DMS 273 (cell line): ENCODE results near the gene CD7.
A peak's percentile ranks its signal among the peaks of the same experiment; 100 is the strongest.

Experiments
- DNase-seq: peaks from one replicate; lab custom pipeline; 2025; ENCODE audit not compliant: unreplicated experiment; lab: John Stamatoyannopoulos, UW

Gene CD7

DNA sequence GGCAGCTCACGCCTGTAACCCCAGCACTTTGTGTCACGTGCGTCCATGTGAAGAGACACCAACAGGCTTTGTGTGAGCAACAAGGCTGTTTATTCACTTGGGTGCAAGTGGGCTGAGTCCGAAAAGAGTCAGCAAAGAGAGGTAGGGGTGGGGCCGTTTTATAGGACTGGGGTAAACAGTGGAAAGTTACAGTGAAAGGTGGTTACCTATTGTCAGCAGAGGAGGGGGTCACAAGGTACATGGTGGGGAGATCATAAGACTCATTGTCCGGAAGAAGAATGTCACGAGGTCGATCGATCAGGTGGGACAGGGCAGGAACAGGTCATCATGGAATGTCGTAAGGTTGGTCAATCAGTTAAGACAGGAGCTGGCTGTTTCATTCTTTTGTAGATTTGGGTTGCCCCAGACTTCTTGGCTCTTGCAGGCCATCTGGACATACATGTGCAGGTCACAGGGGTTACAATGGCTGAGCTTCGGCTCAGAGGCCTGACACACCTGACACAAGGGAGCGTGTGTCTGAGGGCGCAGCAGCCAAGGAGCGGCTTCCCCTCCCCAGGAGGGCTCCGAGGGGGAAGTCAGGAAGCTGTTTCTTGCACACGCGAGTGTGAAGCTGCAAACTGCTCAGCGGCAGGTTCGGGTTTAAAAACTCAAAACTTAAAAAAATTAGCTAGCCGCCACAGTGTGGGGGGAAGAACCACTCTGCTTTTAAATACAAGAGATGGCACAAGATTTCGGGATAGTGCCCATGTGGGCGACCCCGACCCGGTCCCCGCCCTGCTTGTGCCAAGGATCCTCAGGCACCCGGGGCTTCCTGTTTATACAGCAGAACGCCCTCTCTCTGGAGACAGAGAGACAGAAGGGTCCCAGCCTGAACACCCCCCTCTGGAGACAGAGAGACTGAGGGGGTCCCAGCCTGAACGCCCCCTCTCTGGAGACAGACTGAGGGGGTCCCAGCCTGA, 29.2 kb upstream of the CD7 start:
- no peak for DNase-seq

DNA sequence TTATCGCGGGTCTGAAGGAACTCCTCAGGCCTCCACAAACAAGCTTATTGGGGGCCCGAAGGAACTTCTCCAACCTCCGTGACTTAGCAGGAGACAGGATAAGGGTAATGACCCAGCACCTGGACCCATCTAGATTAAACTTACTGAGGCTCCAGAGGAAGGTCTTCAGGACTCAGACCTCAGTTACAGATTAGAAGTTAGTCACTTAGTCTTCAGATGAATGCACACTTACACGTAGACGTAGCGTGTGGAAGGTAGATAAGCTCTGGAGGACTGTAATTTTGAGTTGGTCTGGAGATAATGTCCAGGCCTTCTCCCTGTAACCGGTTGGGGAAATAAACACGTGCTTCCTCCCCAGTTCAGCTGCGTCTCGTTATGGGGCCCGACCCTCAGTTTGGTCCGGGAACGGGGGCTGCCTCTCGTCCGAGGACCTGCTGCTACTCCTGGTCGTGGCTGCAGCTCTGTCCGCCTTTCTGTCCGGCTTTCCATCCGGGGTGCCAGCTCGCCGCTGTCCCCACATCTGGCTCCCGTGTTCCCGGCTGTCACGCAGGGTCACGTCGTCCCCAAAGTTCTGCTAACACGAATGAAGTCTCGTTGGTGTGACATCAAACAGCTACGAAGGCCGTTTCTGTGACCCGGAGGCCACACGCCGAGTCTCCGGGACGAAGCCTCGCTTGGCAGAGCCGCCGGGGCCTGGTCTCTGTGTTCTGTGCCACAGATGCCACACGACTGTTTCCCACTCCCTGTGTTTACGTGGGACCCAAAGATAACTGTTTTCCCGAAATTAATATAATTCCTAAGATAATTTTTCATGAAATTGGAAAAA, 28.0 kb upstream of the CD7 start:
- DNase-seq: no peak

DNA sequence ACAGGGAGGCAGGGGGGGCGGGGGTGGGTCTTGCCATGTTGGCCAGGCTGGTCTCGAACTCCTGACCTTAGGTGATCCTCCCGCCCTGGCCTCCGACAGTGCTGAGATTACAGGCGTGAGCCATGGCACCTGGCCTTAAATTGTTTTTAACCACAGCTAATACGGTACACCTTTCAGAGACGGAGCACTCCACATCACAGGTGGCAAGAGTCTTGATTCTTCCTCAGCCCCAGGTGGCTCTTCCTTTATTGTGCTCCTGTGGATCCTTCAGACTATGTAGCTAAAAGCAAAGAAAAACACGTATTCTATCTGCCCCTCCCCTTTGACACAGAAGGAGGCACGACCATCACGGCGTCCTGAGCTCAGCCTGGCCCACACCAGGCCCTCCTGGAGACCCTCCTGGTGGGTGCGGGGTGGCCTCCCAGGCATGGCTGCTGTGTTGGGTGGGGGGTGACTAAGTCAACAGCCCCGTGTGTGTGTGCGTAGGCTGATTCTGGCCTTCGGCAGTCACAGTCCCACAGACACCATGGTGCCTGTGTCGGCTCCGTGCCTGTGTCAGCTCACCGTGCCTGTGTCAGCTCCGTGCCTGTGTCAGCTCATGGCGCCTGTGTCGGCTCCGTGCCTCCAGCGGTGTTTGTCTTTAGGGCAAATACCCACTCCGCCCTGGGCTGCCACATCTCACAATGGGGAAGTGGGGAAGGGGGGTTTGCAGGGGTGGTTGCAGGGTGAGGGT, 26.9 kb upstream of the CD7 start:
- DNase-seq: no peak

DNA sequence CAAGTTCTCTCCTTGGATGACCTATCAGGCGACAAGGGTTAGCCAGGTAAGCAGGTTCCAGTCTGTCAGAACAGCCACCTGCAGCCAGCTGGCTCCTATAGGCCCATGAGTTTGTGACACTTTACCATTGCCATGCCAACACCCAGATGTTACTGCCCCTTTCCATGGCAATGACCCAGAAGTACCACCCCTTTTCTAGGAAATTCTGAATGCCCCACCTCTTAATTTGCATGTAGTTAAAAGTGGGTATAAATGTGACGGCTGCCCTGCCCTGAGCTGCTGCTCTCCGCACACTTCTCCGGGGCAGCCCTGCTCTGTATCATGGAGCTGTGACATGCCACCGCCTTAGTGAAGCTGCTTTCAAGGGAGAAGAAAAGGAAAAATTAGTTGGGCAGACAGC, 26.2 kb upstream of the CD7 start:
- DNase-seq: no peak

DNA sequence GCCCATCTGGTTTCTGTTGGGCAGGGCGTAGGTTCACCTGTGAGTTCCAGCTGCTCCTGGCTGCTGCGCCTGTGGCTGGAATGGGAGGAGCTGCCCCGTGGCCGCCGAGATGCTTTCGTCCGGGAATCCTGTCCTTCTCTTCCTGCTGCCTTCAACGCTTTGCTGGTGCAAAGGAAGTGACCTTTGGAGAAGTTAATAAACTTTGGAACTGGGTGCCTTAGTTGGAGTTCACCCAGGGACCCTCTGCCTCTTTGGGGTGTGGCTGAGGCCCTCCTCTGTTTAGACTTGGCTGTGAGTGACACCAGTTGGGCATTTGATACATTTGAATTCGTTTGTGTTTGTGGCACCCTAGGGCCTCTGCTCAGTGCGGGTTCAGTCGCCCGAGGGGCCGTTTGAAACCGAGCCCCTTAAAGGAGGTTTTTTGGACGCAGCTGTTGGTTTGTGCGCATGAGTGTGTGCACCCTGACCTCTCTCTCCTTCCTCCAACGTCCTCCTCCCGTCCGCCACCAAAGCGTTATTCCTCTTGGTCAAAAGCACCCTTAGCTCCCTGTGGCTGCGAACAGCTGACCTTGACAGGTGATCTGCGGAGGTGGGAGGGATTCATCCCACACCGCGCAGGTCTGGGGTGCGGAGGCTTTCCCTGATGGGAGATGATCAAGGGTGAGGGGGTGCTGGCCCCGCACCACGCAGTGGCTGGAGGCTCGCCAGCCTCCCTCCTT, 25.1 kb upstream of the CD7 start:
- no peak for DNase-seq

DNA sequence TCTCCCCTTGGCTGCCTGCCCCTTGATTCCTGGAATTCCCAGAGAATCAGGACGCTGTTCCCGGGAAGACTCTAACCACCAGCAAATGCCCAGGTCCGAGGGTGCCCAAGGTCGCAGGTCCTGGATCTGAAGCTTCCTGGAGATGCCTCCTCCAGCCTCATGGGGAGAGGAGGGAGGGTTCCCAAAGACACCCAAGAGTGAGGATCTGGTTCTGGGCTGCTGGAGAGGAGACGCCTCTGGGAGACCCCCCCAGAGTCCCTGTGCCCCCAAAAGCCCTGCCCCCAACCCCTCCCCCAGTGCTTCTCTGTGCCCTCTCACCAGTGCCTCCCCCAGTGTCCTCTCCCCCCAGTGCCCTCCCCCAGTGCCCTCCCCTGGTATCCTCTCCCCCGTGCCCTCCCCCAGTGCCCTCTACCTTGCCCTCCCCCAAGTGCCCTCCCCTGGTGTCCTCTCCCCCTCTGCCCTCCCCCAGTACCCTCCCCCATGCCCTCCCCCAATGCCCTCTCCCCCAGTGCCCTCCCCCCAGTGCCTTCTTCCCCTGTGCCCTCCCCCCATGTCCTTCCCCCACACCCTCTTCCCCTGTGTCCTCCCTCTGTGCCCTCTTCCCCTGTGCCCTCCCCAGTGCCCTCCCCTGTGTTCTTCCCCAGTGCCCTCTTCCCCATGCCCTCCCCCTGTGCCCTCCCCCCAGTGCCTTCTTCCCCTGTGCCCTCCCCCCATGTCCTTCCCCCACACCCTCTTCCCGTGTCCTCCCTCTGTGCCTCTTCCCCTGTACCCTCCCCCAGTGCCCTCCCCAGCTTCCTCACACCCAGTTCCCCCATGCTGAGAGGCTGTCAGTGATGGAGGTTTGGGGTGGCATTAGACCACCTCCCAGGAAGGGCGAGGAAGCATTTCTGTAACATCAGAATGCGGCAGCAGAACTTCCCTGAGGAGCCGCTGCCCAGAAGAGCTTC, 22.5 kb upstream of the CD7 start:
- DNase-seq: no peak

DNA sequence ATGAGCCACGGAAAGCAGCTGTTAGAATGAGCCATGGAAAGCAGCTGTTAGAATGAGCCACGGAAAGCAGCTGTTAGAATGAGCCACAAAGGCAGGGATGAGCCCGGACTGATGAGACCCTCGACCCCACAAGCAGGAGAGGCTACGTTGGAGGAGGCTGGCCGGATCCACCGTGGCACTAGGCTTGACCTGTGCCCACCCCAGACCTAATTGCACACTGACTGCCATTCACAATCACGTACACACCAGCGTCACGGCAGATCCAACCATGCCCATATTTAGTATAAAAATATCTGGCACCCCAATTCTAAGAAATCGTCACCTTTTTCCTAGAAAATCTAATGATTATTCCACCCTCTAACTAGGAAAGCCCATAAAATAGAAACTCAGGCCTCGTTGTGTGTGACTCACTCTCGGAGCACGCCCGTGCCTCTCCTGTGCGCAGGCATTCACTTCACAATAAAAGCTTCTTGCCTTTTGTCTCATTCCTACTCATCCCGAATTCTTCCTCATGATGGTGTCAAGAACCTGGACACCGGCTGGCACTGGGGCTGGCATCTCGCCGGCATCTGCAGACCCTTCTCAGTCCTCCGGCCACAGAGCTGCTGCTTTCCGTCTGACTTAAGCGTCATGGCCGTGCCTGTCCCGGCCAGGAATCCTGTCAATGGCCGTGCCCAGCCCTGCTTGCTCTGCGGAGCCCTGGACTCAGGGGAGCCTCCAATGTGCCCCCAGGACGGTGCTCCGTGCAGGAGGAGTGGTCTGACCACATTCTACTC, 21.6 kb upstream of the CD7 start:
- DNase-seq: peak; percentile 66

DNA sequence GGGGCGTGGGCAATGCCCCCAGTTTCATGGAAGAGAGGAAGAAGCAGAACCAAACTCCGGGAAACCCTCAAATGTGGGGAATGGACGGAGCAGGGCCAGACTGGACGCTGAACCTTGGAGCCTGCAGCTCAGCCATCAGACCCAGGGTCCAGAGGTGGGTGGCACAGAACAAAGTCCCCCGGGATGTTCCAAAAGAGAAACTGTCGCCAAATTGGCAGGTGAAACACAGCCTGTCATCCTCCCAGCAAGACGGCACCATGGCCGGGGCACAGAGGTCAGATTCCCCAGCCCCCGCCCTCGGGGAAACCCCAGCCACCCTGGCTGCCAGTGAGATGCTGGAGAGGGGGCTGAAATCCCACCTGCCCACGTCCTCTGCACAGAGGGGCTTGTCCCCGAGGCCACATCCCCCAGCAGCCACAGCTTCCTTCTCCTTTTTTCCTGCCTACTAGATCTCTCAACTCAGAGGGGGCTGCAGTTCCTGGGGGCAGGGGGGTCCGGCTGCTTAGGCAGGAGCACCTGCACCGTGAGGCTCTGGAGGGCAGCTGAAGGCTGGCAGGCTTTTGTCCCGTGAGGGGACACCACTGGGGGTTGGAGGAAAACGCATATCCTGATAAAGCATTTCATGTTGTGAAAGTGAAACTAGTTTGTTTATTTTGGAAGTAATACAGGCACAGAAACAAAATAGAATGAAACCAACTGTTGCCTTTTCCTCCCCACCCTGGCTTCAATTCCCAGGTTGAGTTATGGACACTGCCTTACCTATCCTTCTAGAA, 17.4 kb upstream of the CD7 start:
- DNase-seq: no peak

DNA sequence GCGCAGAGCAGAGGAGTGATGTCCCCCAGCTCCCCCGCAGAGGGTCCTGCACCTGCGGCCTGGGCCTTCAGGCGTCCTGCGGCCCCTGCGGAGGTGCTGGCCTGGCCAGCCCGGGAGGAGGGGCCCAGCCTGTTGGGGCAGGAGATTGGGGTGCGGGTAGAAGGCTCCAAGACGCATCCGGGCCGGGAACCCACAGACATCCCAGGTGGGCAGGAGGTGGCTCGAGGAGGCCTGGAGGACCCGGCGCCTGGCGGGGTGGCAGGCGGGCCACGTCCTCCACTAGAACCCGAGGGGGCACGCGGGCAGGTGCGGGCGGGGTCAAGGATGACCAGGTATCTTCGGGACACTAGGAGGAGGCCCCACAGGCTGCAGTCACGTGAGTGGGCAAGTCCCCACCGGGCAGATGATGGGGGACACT, 16.8 kb upstream of the CD7 start:
- DNase-seq: no peak

DNA sequence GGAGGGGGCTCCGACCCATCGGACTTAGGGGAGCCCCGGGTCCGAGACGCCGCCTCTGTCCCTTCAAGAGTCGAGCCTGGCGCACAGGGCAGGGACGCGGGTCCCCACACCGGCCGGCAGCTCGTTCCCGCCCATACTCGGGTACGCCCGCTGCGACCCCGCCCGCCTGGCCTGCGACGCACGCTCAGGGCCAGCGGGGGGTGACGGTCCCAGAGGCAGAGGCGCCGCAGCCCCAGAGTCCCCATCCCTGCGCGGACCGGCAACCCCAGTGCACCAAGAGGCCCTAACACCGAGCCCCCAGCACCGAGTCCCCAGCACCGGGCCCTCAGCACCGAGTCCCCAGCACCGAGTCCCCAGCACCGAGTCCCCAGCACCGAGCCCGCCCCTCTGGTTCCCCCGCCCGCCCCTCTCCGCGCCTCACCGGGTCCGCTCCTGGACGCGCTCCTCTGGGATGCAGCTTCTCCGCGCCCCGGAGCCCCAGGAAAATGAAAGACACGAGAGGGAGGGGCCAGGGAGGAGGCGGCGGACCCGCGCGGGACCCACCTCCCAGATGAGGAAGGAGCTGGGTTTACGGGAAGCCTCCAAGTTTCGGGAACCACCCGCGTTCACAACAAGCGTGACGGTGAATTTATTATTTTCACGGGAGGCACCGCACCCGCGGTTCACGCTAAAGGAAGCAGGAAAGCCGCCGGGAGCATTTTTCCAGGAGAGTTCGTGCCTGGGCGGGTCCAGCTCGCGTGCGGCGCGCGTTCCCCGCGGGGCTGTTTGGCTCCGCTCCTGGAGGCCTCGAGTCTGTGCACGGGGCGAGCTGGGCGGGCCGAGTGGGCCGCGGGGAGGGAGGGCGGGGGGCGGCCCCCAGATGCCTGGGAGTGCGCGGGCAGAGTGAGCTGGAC, 16.1 kb upstream of the CD7 start, which contains the start of gene SECTM1:
Gene SECTM1 (minus strand): TSS at position 488 of the 893 bp plus-strand sequence. CDS start 6,526 bp downstream, outside the sequence.
- DNase-seq: peak; percentile 43

DNA sequence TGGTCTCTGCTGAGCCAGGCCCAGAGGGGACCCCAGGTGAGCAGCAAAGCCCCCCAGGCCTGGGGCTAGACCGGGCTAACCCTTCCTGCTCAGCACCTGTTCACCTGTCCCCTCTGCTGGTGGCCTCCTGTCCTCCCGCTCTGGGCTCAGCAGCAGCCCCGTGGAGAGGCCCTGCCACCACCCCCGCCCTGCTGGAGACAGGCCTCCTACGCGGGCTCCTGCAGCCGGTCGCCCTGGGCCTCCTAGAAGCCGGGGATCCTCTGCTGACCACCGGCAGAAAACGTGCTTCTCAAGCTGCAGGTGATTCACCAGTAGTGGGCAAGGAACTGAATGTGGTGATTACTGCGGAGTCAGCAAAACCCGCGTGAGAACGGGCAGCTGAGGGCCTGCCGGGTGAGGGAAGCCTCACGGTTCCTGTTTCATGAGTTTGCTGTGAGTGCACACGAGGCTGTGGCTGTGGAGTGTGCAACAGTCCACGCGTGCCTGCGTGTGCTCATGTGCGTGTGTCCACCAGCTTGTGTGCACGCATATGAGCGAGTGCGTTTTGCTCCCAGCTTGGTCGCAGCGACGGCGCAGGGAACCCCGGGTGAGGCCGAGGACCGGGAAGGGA, 15.4 kb upstream of the CD7 start:
- peak; percentile 36 for DNase-seq

DNA sequence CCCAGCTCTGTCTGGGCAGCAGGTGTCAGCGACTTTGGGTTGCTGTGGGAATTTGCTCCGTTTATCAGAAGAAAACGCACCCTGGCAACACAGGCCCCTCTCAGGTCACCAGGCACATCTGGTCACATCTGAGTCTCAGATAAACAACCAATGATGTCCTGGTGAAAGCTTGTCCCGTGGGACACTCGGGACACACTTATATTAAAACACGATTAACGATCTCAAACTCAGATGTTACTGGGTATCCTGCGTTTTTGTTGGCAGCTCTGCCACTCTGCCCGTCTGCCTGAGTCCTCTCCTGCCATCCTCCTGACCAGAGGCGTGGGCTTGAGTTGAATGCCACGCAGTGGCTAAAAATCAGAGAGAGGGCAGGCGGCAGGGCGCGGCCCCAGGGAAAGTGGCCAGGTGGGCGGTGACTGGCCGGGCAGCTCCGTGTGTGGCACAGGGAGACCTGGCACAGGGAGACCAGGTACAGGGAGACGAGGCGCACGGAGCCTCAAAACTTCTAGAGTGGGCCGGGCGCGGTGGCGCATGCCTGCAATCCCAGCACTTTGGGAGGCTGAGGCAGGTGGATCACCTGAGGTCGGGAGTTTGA, 14.0 kb upstream of the CD7 start:
- DNase-seq: peak; percentile 39

DNA sequence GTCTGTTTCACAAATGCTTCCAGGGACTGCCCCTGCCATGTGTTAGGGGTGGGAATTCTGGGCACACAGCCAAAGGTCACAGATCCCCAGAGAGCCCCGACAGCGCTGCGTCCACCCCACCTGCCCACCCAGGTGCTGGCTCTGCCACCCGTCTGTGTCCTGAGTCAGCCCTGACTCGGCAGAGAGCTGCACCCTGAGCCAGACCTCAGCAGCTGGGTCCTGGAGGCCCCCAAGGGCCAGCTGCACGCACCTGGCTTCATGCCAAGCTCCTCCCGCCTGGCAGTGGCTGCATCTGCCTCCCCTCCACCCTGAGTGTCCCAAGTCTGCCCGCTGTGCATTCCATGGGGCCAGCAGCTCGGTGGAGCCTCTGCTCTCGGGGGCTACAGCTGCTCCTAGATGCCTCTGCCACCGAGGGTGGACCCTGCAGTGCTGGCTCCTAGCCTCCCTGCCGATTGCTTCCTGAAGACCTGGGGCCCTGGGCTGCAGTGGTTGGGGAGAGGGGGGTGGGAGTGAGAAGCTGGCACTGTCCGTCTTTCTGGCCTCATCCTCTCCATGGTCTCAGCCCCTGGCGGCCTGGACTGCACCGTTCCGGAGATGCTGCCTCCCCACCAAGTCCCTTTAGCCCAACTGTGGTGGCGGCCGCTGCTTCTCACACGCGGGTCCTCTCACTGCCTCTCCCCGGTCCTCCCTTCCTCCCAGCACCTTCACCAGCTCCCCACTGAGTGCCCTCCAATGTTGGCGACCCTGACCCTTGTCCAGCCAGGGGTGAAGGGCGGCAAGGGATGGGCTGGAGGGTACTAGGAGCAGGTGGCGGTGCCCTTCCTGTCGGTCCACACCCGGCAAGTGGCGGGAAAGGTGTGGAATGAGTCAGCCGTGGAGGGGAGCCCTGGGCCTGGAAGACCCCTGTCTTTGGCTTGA, 13.2 kb upstream of the CD7 start:
- peak; percentile 97 for DNase-seq

DNA sequence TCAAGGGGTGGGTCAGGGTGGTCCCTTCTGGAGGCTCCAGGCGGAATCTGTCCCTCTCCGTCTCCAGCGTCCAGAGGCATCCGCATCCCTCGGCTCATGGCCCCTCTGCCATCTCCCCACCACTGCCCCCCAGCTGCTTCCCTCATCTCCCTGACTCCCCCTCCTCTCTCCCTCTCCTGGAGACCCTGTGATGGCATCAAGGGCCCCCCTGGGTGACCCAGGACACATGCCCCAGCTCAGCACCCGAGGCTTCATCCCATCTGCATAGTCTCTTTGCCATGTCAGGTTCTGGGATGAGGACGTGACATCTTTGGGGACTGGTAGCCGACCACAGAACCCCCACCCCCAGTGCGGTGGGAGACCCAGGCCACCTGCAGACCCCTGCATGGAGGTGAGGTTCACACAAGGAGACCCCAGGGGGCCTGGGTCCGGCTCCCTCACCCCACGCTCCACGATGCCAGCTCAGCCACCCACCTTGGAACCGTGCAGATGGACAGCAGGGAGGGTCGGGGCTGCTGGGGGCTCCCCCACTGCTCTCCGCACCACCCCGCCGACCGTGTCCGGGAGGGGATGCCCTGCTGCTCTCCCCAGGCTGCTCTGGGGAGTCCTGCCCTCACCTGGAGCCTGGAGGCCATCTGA, 12.4 kb upstream of the CD7 start:
- no peak for DNase-seq
